HEK293 (cell line): ENCODE measurements around the gene KCNA1.

Source experiments
- CTCF ChIA-PET: fragments of 350-600 bp; formaldehyde crosslinking; extraction: SDS; loops from one replicate; lab custom pipeline; 2021; ENCODE audit warnings: antibody characterized with exemption; lab: Yijun Ruan, JAX
- POLR2A ChIA-PET: fragments of 300-600 bp; formaldehyde crosslinking; extraction: SDS; loops from one replicate; lab custom pipeline; 2020; ENCODE audit warnings: antibody characterized with exemption, inconsistent platforms; lab: Yijun Ruan, JAX
- H3K27ac ChIP-seq: fragments of 200-500 bp; sonication (Bioruptor generic); 2 replicates; pipeline ENCODE4 v1.5.1; 2014; ENCODE audit warnings: low read depth, low read length, control low read depth, inconsistent platforms; ENCODE audit errors: extremely low read depth
- H3K36me3 ChIP-seq, 2 experiments: fragments of 200-500 bp in 1 of 2; sonication (Bioruptor generic) in 1 of 2; 1 replicate in 1 of 2; 2 replicates in 1 of 2; pipeline ENCODE4 v1.5.1; 2014 to 2017; ENCODE audit warnings: inconsistent platforms in 2 of 2, low read length in 2 of 2; ENCODE audit not compliant: control insufficient read depth in 2 of 2, insufficient read depth in 1 of 2
- H3K4me1 ChIP-seq: fragments of 200-500 bp; sonication (Bioruptor generic); 2 replicates; pipeline ENCODE4 v1.5.1; 2014; ENCODE audit warnings: mild to moderate bottlenecking, low read length, inconsistent platforms; ENCODE audit not compliant: control insufficient read depth, insufficient read depth
- H3K4me3 ChIP-seq: 2 replicates; pipeline ENCODE4 v1.5.1; 2011; ENCODE audit warnings: low read depth, mild to moderate bottlenecking, control low read depth, low read length, moderate library complexity
- H3K9me3 ChIP-seq: fragments of 200-500 bp; sonication (Bioruptor generic); 2 replicates; pipeline ENCODE4 v1.5.1; 2014; ENCODE audit warnings: low read depth, low read length, inconsistent platforms; ENCODE audit not compliant: control insufficient read depth, insufficient read depth
- EGR2 ChIP-seq: fragments of 450-650 bp; formaldehyde crosslinking; IDR thresholded peaks from 2 replicates; pipeline ENCODE4 v1.5.1; 2016; ENCODE audit warnings: low read depth, missing biosample characterization, missing genetic modification characterization
- MZF1 ChIP-seq: fragments of 450-650 bp; formaldehyde crosslinking; IDR thresholded peaks from 2 replicates; pipeline ENCODE4 v1.5.1; 2017; ENCODE audit warnings: missing biosample characterization, missing genetic modification characterization, borderline replicate concordance
- OSR2 ChIP-seq: fragments of 450-650 bp; formaldehyde crosslinking; IDR thresholded peaks from 2 replicates; pipeline ENCODE4 v1.5.1; 2016; ENCODE audit warnings: missing biosample characterization, missing genetic modification characterization
- PRDM1 ChIP-seq: fragments of 450-650 bp; formaldehyde crosslinking; IDR thresholded peaks from 2 replicates; pipeline ENCODE4; 2016; ENCODE audit warnings: missing biosample characterization, missing genetic modification characterization
- SALL2 ChIP-seq: fragments of 450-650 bp; formaldehyde crosslinking; IDR thresholded peaks from 2 replicates; pipeline ENCODE4 v1.5.0; 2017; ENCODE audit warnings: missing biosample characterization, mild to moderate bottlenecking, missing genetic modification characterization, borderline replicate concordance
- TCF7L2 ChIP-seq: IDR thresholded peaks from 2 replicates; pipeline ENCODE4 v1.6.1; 2011; ENCODE audit warnings: low read depth, mild to moderate bottlenecking, inconsistent platforms, low read length, moderate library complexity, borderline replicate concordance
- ZBTB44 ChIP-seq: fragments of 450-650 bp; IDR thresholded peaks from 2 replicates; pipeline ENCODE4 v1.5.1; 2018; ENCODE audit warnings: missing biosample characterization, mild to moderate bottlenecking, missing genetic modification characterization
- ZBTB49 ChIP-seq: fragments of 450-650 bp; formaldehyde crosslinking; IDR thresholded peaks from 2 replicates; pipeline ENCODE4 v1.5.1; 2016; ENCODE audit warnings: missing biosample characterization, missing genetic modification characterization, low read depth
- ZEB2 ChIP-seq: fragments of 450-650 bp; formaldehyde crosslinking; IDR thresholded peaks from 2 replicates; pipeline ENCODE4 v1.5.1; 2016; ENCODE audit warnings: missing biosample characterization, missing genetic modification characterization
- ZIC2 ChIP-seq: fragments of 450-650 bp; formaldehyde crosslinking; IDR thresholded peaks from 2 replicates; pipeline ENCODE4 v1.5.1; 2016; ENCODE audit warnings: missing biosample characterization, missing genetic modification characterization
- ZNF132 ChIP-seq: fragments of 450-650 bp; formaldehyde crosslinking; IDR thresholded peaks from 2 replicates; pipeline ENCODE4 v1.5.1; 2017; ENCODE audit warnings: missing biosample characterization, missing genetic modification characterization, borderline replicate concordance
- ZNF16 ChIP-seq: fragments of 450-650 bp; formaldehyde crosslinking; IDR thresholded peaks from 2 replicates; pipeline ENCODE4 v1.5.1; 2016; ENCODE audit warnings: low read depth, missing biosample characterization, missing genetic modification characterization
- ZNF169 ChIP-seq: fragments of 450-650 bp; formaldehyde crosslinking; IDR thresholded peaks from 2 replicates; pipeline ENCODE4 v1.5.1; 2016; ENCODE audit warnings: missing biosample characterization, missing genetic modification characterization
- ZNF2 ChIP-seq: fragments of 450-650 bp; formaldehyde crosslinking; IDR thresholded peaks from 2 replicates; pipeline ENCODE4 v1.5.1; 2016; ENCODE audit warnings: missing biosample characterization, missing genetic modification characterization
- ZNF266 ChIP-seq: fragments of 450-650 bp; formaldehyde crosslinking; IDR thresholded peaks from 2 replicates; pipeline ENCODE4 v1.5.1; 2016; ENCODE audit warnings: missing biosample characterization, missing genetic modification characterization, low read depth
- ZNF341 ChIP-seq: fragments of 450-650 bp; formaldehyde crosslinking; IDR thresholded peaks from 2 replicates; pipeline ENCODE4; 2016; ENCODE audit warnings: low read depth, missing biosample characterization, missing genetic modification characterization
- ZNF354C ChIP-seq: fragments of 450-650 bp; formaldehyde crosslinking; IDR thresholded peaks from 2 replicates; pipeline ENCODE4 v1.5.1; 2016; ENCODE audit warnings: missing biosample characterization, missing genetic modification characterization, low read depth, borderline replicate concordance
- ZNF37A ChIP-seq: fragments of 450-650 bp; IDR thresholded peaks from 2 replicates; pipeline ENCODE4 v1.5.1; 2018; ENCODE audit warnings: missing biosample characterization, missing genetic modification characterization
- ZNF398 ChIP-seq: fragments of 450-650 bp; formaldehyde crosslinking; IDR thresholded peaks from 2 replicates; pipeline ENCODE4 v1.5.1; 2017; ENCODE audit warnings: missing biosample characterization, missing genetic modification characterization
- ZNF530 ChIP-seq: fragments of 450-650 bp; formaldehyde crosslinking; IDR thresholded peaks from 2 replicates; pipeline ENCODE4 v1.5.1; 2016; ENCODE audit warnings: low read depth, missing biosample characterization, missing genetic modification characterization
- ZNF544 ChIP-seq: fragments of 450-650 bp; formaldehyde crosslinking; IDR thresholded peaks from 2 replicates; pipeline ENCODE4 v1.5.0; 2017; ENCODE audit warnings: missing biosample characterization, missing genetic modification characterization
- ZNF560 ChIP-seq: fragments of 450-650 bp; formaldehyde crosslinking; IDR thresholded peaks from 2 replicates; pipeline ENCODE4 v1.5.1; 2017; ENCODE audit warnings: missing biosample characterization, missing genetic modification characterization, borderline replicate concordance
- ZNF585B ChIP-seq: fragments of 450-650 bp; formaldehyde crosslinking; IDR thresholded peaks from 2 replicates; pipeline ENCODE4 v1.5.1; 2016; ENCODE audit warnings: missing biosample characterization, missing genetic modification characterization
- ZNF623 ChIP-seq: fragments of 450-650 bp; formaldehyde crosslinking; IDR thresholded peaks from 2 replicates; pipeline ENCODE4 v1.5.1; 2016; ENCODE audit warnings: missing biosample characterization, missing genetic modification characterization
- ZSCAN23 ChIP-seq: fragments of 450-650 bp; formaldehyde crosslinking; IDR thresholded peaks from 2 replicates; pipeline ENCODE4 v1.5.1; 2016; ENCODE audit warnings: missing biosample characterization, missing genetic modification characterization

The KCNA1 gene

GRCh38 chr12:4914720-4915119, 5.0 kb downstream of the KCNA1 start:
- ChIA-PET CTCF (interaction anchor here (1.5 kb wide), 1 partner anchor 57 kb away, joined by 5 read pairs; no protein-coding TSS in a partner anchor), POLR2A (no interaction called here)
- no peaks in the 10 kb centered on the region for H3K36me3 ChIP-seq
- peaks cover 3% of the 10 kb centered on the region; the same call in 1 of the 2 replicates for H3K4me1 ChIP-seq
- H3K4me3 ChIP-seq = no peak overlapping the region
- no peak for TF ChIP-seq ZNF16 (tag by site-specific recombination)
- no peak for TF ChIP-seq ZNF2 (tag by site-specific recombination)
- no peak for TF ChIP-seq ZNF169 (tag by site-specific recombination)
- TF ChIP-seq ZBTB49 = no peak
- no peak for TF ChIP-seq ZNF266 (tag by site-specific recombination)
- TF ChIP-seq, all 188 proteins: peak for 0
- Histone ChIP-seq H3K27ac (no peak overlapping the region), H3K9me3 (no peaks in the 10 kb centered on the region)

GRCh38 chr12:4915752-4916151, 6.0 kb downstream of the KCNA1 start:
- no peak for TF ChIP-seq ZEB2 (tag by site-specific recombination)
- TF ChIP-seq ZNF560 = no peak
- TF ChIP-seq MZF1 (tag by site-specific recombination) = no peak
- no peak for TF ChIP-seq ZNF623 (tag by site-specific recombination)
- TF ChIP-seq ZNF132 (tag by site-specific recombination) = no peak
- no peak for TF ChIP-seq ZNF544 (tag by site-specific recombination)
- no peak for TF ChIP-seq ZNF354C (tag by site-specific recombination)
- TF ChIP-seq SALL2 = no peak
- TF ChIP-seq EGR2 (tag by site-specific recombination) = no peak
- TF ChIP-seq ZSCAN23 (tag by site-specific recombination) = no peak
- TF ChIP-seq TCF7L2 = no peak
- TF ChIP-seq ZNF37A (tag by site-specific recombination) = no peak
- TF ChIP-seq ZNF585B (tag by site-specific recombination) = no peak
- no peak for TF ChIP-seq ZNF530 (tag by site-specific recombination)
- no peak for TF ChIP-seq PRDM1 (tag by site-specific recombination)
- no peak for TF ChIP-seq OSR2 (tag by site-specific recombination)
- TF ChIP-seq, all 188 proteins: peak for 0
- Histone ChIP-seq H3K4me1 (peaks cover 3% of the 10 kb centered on the region; the same call in 1 of the 2 replicates), H3K9me3 (no peaks in the 10 kb centered on the region), H3K4me3 (no peak overlapping the region), H3K27ac (no peak overlapping the region), H3K36me3 (no peaks in the 10 kb centered on the region)
- ChIA-PET CTCF (interaction anchor here (0.6 to 0.9 kb wide), 2 partner anchors 58 to 63 kb away, joined by 3 to 4 read pairs; no protein-coding TSS in a partner anchor), POLR2A (no interaction called here)

- CTCF ChIA-PET = interaction anchor here (0.9 to 3.0 kb wide), 2 partner anchors 9 to 61 kb away, joined by 3 to 9 read pairs; no protein-coding TSS in a partner anchor
These were observed 9.4 kb downstream of the KCNA1 start for GRCh38 chr12:4918950-4919660.

More at GRCh38 chr12:4918950-4919660, 9.4 kb downstream of the KCNA1 start:
- POLR2A ChIA-PET = no interaction called here
- Histone ChIP-seq H3K9me3 (no peaks in the 10 kb centered on the region), H3K27ac (no peak overlapping the region), H3K36me3 (no peaks in the 10 kb centered on the region), H3K4me1 (peaks cover 3% of the 10 kb centered on the region; the same call in 1 of the 2 replicates), H3K4me3 (no peak overlapping the region)
- TF ChIP-seq ZIC2 = no peak
- peak; percentile 82 for TF ChIP-seq ZBTB44
- peak; percentile 29; the same call in 1 of the 2 replicates for TF ChIP-seq ZNF341 (tag by site-specific recombination)
- no peak for TF ChIP-seq ZNF398
